ENCODE measurements around the gene OTOA. TPM values are rescaled to one million over a fixed set of nuclear protein-coding genes. Genes with fewer than 3 reads are reported as not detected.
A peak's percentile ranks its signal among the peaks of the same experiment; 100 is the strongest.
"Not testable (repeated sequence)": the region's sequence is repeated elsewhere in the genome, so short reads cannot be mapped to it uniquely, and the experiment has no call there.

Gene OTOA
- total RNA-seq, 1 experiment from 2014 or later, result not detected

DNA sequence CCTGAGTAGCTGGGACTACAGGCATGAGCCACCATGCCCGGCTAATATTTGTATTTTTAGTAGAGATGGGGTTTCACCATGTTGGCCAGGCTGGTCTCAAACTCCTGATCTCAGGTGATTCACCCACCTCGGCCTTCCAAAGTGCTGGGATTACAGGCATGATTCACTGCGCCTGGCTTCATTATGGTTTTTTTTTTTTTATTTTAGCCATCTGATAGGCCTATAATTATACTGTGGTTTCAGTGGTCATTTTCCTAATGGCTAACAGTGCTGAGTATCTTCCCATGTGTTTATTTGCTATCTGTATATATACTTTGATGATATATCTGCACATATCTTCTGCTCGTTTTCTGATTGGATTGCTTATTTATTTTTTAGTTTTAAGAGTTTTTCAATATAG is 10.7 kb downstream of the OTOA start:
- DNase-seq (ENCODE audit: low read depth), result peak; percentile 88

DNA sequence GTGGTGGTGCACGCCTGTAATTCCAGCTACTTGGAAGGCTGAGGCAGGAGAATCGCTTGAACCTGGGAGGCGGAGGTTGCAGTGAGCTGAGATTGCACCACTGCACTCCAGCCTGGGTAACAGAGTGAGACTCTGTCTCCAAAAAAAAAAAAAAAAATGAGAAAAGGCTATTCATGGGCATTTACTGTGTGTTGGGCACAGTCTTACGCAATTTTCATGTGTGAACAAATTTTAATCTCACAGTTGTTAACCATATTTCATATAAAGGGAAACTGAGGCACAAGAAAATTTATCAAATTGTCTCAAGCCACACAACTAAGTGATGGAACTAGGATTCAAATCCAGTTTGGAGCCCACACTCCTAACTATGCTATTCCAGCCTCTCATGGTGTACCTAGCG is 16.9 kb downstream of the OTOA start:
- DNase-seq (ENCODE audit: low read depth), result not testable (repeated sequence)

DNA sequence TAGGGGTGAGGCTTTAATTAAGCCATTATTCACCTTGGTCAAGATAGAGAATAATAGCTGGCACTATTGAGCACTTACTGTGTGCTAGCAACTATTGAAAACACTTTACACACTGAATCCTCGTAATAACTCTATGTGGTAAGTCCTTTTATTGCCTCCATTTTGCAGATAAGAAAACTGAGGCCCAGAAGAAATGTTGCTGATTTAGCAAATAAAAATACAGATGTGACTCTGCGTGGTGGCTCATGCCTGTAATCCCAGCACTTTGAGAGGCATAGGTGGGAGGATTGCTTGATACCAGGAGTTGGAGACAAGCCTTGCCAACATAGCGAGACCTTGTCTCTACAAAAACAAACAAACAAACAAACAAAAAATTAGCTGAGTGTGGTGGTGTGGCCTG is 19.4 kb downstream of the OTOA start:
- DNase-seq (ENCODE audit: low read depth), result no peak

DNA sequence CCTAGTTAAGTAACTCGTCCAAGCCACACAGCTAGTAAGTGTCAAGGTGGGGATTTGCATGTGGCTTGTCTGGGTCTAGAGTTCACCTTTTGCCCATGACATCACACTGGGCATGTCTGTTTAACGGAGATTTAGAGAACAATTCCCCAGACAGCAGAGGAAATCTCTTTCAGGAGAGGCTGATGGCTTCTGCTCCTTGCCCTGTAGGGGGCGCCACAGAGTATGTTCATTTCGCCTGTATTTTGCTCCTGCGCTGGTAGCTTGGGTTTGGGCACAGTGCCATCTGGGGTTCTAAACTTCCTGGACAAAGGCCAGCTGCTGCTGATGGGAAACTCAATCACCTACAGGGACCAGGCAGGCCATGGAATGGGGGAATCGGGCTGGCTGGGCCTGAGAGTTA is 20.4 kb downstream of the OTOA start:
- DNase-seq (ENCODE audit: low read depth), result no peak

DNA sequence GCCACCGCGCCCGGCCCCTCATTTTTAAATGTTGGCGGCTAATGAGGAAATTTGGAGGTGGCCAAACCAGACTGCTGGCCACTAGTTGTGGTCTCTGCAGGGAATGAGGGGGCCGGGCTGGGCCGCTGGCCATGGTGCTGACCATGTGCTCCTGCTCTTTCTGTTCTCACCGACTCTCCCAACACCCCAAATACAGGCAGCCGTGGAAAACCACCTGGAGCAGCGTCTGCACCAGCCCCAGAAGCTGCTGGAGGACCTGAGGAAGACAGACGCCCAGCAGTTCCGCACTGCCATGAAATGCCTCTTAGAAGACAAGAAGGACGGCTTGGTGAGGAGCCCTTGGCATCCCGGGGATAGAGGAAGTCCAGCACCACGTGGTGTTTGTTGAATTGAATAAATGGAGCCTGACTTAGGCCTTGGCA is 21.3 kb downstream of the OTOA start:
- no peak for DNase-seq (ENCODE audit: low read depth)

DNA sequence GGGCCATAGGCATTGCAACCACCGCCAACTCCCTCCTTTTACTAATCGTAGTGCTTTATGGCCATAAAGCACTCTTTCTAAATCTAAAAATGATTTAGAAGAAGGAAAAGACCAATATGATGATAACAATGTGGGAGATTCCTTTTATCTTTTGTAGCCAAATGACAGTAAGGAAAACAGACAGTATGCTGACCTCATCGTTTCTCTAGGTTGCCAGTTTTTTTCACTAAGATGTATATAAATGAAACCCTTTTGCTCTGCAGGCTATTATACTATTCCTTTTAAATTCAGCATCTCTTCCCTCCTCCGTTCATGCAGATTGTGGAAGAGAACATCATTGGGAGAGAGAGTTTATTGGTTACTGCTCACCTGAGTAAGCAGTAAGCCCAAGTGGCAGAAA is 25.3 kb downstream of the OTOA start:
- DNase-seq (ENCODE audit: low read depth), result no peak

DNA sequence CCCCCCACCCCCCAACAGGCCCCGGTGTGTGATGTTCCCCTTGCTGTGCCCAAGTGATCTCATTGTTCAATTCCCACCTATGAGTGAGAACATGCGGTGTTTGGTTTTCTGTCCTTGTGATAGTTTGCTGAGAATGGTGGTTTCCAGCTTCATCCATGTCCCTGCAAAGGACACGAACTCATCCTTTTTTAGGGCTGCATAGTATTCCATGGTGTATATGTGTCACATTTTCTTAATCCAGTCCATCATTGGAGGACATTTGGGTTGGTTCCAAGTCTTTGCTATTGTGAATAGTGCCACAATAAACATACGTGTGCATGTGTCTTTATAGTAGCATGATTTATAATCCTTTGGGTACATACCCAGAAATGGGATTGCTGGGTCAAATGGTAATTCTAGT is 27.2 kb downstream of the OTOA start:
- DNase-seq (ENCODE audit: low read depth), result not testable (repeated sequence)

DNA sequence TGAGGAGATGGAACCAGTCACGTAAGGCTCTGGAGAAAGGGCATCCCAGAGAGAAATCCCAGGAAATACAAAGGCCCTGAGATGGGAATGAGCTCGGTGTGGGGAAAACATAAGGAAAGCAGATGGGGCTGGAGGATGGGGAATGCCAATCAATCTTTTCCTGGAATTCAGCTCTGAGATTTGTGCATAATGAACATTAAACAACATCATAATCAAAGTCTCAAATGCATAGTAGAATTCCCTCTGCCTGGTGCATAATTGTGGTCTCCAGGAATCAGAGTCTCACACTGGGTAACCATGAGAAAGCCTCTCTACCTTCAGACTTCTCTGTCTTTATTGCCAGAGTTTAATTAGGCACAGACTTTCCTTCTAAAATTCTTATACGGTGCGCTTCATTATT is 30.8 kb downstream of the OTOA start:
- no peak for DNase-seq (ENCODE audit: low read depth)

DNA sequence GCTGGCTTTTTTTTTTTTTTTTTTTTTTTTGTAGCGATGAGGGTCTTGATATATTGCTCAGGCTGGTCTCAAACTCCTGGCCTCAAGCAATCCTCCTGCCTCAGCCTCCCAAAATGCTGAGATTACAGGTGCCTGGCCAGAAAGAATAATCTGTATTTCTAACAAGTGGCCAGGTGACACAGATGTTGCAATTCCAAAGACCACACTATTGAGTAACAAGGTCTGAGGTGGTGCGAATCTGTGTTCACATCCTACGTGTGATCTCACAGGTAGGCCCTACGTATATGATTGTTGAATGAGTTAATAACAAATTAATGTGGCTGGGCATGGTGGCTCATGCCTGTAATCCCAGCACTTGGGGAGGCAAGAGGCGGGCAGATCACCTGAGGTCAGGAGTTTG is 33.3 kb downstream of the OTOA start:
- DNase-seq (ENCODE audit: low read depth), result no peak

DNA sequence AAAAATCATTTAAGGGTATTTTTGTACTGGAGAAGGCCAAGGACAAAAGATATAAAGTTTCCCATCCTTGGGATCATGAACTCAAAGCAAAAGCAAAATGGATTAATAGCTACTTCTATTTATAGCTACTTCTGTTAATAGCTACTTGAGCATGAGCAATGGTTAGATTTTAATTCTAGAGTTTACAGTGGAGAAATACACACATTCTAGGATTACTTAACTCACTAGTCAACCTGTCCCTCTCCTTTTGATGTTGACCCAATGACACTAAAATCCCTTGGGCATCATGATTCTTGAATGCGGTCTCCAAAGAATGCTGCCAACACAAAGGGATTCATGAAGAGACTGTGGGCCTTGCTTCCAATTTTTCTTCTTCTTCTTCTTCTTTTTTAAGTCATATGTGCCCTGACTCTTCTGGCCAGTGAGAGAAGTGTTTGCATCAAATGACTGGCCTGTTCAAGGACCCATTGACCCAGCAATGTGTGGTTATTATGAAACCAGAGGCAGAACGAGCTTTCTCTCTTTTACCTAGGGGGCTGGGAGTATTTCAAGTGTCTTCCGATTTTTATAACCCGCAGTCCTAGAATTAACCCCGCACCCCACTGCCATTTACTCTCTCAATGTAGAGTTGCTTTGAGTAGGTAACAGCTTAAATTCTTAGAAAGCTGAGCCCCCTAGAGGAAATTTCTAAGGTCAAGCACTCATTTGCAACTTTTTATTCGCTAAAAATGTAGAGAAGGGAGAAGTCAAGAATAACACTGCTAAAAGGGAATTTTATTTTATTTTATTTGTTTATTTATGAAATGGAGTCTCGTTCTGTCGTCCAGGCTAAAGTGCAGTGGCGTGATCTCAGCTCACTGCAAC is 34.6 kb downstream of the OTOA start:
- DNase-seq (ENCODE audit: low read depth), result no peak

DNA sequence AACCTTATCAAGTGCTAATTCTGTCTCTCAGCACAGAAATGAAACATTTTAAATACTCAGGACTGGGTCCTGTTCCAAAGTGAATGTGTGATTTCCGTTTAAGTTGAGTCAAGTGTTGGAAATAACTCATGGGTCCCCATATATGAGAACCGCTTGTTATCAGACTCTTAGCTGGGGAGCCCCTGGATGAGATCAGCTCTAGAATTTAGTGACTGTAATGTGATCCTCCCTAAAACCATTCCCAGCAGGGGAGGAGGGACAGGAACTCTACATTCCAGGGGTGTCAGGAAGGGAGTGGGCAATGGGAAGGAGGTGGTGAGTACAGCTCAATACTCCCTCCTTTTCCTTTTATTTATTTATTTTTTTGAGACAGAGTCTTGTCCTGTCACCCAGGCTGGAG is 37.5 kb downstream of the OTOA start:
- no peak for DNase-seq (ENCODE audit: low read depth)

DNA sequence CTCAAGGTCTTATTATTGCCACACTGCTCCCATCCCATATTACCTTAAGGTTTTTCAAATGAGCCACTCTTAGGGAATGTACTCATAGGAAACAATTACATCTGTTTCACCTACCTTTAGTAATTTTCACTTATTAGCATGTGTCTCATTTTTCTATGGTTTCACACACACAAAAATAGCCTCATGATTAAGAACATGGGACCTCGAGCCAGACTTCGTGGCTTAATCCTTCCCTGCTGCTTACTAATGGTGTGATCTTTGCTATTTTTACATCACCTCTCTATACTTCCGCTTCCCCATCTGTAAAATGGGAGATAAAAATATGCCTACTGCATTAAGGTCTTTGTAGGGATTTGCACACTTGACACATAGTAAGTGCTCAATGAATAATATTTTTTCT is 38.5 kb downstream of the OTOA start:
- DNase-seq (ENCODE audit: low read depth), result no peak

DNA sequence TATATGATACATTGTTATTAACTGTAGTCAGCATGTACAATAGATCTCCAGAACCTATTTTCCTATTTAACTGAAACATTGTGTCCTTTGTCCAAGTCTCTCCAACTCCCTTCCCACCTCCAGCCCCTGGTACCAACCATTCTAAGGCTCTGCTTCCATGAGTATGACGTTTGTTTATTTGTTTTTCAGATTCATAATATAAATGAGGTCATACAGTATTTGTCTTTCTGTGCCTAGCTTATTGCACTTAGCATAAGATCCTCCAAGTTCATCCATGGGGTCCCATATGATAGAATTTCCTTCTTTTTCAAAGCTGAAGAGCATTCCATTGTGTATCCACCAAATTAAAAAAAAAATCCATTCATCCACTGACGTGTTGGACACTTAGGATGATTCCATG is 39.4 kb downstream of the OTOA start:
- no peak for DNase-seq (ENCODE audit: low read depth)

DNA sequence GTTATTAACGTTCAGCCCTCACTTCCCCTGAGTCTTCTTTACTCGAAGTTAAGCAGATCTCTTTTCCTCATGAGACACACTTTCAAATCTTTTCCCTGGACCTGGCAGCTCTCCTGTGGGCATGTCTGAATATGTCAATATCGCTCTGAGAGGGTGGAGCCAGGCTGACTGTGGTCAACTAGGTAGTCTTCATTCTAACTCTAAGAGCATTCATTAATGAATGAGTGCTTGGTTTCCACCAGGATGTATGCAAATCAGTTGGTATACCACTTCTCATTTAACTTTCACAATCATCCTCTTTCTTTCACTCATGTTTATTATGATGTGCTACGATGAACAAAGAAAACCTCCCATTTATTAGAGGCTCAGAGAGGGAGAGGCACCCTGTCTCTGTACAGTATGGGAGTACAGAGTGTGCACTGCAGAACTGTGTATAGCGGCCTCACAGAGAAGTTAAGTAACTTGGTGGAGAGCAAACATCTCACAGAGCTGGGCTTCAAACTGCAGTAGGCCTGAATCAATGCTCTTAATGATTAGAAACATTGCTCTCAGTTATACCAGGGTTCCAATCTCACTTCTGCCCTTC is 39.9 kb downstream of the OTOA start:
- DNase-seq (ENCODE audit: low read depth), result no peak

DNA sequence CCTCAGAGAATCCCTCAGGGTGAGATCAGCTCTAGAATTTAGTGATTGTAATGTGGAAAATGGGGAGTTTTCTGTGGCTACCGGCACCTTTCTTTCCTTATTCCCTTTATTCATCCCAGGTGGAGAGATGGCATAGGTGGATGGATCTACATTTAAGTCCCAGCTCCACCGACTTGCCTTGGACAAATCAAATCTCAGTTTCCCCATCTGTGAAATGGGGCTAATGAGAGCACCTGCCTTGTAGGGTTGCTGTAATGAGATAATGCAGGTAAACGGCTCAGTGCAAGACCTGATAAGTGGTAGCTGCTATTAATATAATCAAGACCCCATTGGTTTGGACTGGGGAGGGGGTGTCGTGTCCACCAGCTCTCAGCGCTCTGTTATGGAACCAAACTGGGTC is 40.5 kb downstream of the OTOA start:
- DNase-seq (ENCODE audit: low read depth), result no peak

DNA sequence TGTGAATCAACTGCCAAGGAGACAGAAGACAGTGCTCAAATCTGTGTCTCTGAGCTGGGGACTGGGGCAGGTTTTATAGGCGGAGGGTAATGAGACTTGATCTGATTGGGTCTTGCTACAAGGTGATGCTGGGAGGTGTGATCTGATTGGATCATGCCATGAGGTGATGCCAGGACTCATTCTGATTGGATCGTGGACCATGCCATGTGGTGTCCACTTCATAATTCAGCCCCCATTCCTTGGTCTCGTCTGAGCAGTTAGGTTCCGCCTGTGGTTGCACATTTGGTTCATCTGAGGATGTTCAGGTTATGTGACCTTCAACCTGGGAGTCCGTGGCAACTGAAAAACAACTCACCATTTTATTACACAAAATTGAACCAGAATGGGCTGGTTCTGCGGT is 41.0 kb downstream of the OTOA start:
- DNase-seq (ENCODE audit: low read depth), result peak; percentile 14

DNA sequence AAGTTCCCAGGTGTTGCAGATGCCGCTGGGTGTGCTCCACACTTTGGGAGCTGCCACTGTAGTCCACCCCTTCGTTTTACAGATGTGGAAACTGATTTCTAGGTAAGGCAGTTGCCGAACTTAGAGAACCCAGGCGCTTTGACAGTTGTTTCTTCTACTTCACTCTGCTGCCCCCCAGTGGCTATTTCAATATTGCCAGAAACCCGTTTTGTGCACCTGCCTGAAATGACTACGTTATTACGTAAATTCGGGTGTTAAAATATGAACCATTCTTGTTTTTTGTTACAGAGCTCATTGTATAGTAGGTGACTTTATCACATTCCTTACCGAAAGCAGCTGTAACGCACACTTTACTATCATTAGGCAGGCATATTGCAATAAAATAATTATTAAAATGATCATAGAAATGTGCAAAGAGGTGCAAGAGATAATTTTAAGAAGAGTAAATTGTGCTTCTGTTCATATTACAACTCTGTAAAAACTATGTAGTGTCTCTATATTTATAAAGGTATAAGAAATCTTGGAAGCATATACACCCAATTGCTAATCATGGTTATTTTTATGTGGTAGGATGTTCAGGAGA is 44.9 kb downstream of the OTOA start:
- DNase-seq (ENCODE audit: low read depth), result peak; percentile 65

DNA sequence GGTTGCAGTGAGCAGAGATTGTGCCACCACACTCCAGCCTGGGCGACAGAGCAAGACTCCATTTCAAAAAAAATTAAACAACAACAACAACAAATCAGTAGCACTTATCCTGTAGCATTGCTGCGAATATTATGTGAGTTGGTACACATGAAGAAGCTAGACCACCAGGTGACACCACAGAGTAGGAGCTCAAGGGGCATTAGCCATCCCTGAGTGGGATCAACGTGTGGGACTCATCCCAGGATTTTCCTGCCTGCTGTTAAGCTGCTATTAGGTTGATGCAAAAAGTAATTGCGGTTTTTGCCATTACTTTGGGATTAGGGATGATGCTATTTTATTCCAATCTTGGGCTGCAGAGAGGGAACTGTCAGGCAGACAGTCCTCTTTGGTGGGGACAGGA is 47.2 kb downstream of the OTOA start:
- DNase-seq (ENCODE audit: low read depth), result no peak

DNA sequence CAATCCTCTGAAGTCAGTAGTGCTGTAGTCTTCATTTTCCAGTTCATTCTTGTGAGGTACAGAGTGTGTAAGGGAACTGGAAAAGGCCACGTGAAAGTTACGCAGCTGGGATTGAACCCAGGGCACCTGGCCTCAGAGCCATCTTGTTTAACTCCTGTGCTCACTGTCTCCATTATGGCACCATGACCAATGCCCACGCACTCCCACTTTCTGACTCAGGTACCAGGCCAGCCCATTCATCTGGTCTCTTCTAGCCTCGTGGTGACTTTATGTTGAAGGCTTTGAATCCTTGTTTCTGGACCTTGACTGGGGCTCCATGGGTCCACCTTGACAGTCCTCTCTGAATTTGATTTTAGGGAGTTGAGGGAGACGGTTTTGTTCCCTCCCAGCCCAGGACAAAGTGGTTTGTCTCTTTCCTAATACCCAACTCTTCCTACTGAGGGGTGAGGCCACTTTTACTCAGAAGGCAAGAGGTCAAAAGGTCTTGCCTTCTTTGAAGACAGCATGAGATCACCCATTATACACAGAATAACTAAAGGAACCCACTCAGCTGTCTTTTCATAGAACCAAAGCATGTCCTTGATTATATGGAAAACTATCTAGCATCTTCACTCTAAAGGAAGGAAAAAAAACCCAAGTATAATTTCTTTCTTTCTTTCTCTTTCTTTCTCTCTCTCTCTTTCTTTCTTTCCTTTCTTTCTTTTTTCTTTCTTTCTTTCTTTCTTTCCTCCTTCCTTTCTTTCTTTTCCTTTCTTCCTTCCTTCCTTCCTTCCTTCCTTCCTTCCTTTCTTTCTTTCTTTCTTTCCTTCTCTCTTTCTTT is 50.0 kb downstream of the OTOA start:
- DNase-seq (ENCODE audit: low read depth), result no peak

DNA sequence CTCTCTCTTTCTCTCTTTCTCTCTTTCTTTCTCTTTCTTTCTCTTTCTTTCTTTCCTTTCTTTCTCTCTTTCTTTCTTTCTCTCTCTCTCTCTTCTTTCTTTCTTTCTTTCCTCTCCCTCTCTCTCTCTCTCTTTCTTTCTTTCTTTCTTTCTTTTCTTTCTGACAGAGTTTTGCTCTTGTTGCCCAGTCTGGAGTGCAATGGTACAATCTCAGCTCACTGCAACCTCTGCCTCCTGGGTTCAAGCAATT is 50.5 kb downstream of the OTOA start:
- DNase-seq (ENCODE audit: low read depth), result not testable (repeated sequence)

DNA sequence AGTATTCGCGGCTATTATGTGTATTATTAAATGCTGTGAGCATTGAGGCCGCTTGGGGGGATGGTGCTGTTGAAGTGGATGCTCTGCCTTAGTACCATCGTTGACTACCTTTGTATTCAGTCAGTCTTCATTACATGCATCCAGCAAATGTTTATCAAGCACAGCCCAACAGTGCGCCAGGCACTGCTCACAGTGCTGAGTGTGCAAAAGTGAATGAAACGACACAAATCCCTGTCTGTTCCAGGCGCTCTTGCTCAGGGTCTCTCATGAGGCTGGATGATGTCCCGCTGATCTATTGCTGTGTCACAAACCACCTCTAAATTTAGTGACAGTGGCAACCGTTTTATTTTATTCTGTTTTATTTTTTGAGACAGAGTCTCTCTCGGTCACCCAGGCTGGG is 53.8 kb downstream of the OTOA start:
- no peak for DNase-seq (ENCODE audit: low read depth)

DNA sequence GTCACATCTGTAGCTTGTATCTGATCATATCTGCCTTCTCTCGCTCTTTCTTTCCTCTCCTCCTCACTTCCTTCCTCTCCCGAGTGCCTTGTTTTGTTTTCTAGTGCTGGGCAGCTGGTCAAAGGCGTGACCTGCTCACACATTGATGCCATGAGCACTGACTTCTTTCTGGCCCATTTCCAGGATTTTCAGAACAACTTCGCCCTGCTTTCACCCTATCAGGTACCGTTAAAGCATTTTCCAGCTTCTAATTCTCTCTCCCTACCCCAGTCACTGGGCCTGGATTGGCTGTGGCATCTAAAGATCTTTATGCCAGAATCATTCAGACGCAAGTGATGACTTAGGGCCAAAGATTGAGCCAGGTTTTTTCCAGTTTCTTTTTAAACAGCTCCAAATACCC is 55.5 kb downstream of the OTOA start:
- no peak for DNase-seq (ENCODE audit: low read depth)

DNA sequence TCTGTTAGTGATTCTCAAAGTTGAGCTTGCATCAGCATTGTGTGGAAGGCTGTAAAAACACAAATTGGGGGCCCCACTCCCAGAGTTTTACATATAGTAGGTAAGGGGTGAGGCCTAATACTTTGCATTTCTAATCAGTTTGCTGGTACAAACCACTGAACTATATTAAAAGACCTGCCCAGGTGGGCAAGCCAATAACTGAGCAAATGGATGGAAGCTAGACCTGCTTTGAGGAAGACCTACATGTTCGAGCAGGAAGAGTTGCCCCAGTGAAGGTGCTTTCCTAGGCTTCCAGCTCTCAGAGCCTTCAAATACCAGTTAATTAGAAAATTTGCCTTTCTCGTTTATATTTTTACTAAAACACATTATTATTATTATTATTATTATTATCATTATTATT is 56.8 kb downstream of the OTOA start:
- no peak for DNase-seq (ENCODE audit: low read depth)
